Loucy (cell line): Measurements from ENCODE around the gene HTR2B.

Source experiments
- H2AFZ ChIP-seq: fragments of 200-600 bp; sonication (generic); 2 replicates; pipeline ENCODE4 v1.6.0; 2016; ENCODE audit warnings: antibody characterized with exemption, mild to moderate bottlenecking, low read length, moderate library complexity
- H3F3A ChIP-seq: fragments of 200-600 bp; 2 replicates; pipeline ENCODE4 v1.6.0; 2016; ENCODE audit warnings: antibody characterized with exemption, low read depth, mild to moderate bottlenecking
- H3K27me3 ChIP-seq: fragments of 200-600 bp; sonication (generic); 2 replicates; pipeline ENCODE4 v1.6.1; 2014; ENCODE audit warnings: low read length, mild to moderate bottlenecking; ENCODE audit not compliant: insufficient read depth, poor library complexity, severe bottlenecking
- H3K36me3 ChIP-seq: fragments of 200-600 bp; sonication (generic); 2 replicates; pipeline ENCODE4 v1.6.1; 2016; ENCODE audit warnings: low read length; ENCODE audit not compliant: insufficient read depth
- H3K4me1 ChIP-seq: fragments of 200-600 bp; sonication (generic); 2 replicates; pipeline ENCODE4 v1.5.1; 2014; ENCODE audit warnings: low read length, mild to moderate bottlenecking; ENCODE audit not compliant: insufficient read depth, poor library complexity, severe bottlenecking
- H3K4me2 ChIP-seq: fragments of 200-600 bp; sonication (generic); 2 replicates; pipeline ENCODE4 v1.6.0; 2014; ENCODE audit warnings: antibody characterized with exemption, low read length, low read depth, mild to moderate bottlenecking; ENCODE audit not compliant: poor library complexity, severe bottlenecking
- H3K4me3 ChIP-seq: fragments of 200-600 bp; sonication (generic); 2 replicates; pipeline ENCODE4 v1.5.1; 2014; ENCODE audit warnings: low read length, mild to moderate bottlenecking, mixed read lengths; ENCODE audit not compliant: poor library complexity, severe bottlenecking
- H3K79me2 ChIP-seq: fragments of 200-600 bp; sonication (generic); 2 replicates; pipeline ENCODE4 v1.6.1; 2014; ENCODE audit warnings: low read length; ENCODE audit not compliant: insufficient read depth
- H3K9ac ChIP-seq: fragments of 200-600 bp; sonication (generic); 2 replicates; pipeline ENCODE4 v1.6.0; 2014; ENCODE audit warnings: mild to moderate bottlenecking, low read depth, low read length, moderate library complexity; ENCODE audit not compliant: poor library complexity, severe bottlenecking
- H3K9me2 ChIP-seq: fragments of 200-600 bp; sonication (generic); replicated peaks from 2 replicates; pipeline ENCODE4 v1.6.1; 2016; ENCODE audit warnings: low read depth, low read length, mixed read lengths
- H3K9me3 ChIP-seq: fragments of 200-600 bp; sonication (generic); 2 replicates; pipeline ENCODE4 v1.6.1; 2014; ENCODE audit warnings: mild to moderate bottlenecking, antibody characterized with exemption, low read length, low read depth; ENCODE audit not compliant: insufficient read depth
- H4K20me1 ChIP-seq: fragments of 200-600 bp; sonication (generic); 2 replicates; pipeline ENCODE4 v1.6.0; 2014; ENCODE audit warnings: antibody characterized with exemption, low read length, mild to moderate bottlenecking; ENCODE audit not compliant: insufficient read depth, poor library complexity, severe bottlenecking
- EZH2phosphoT487 ChIP-seq: fragments of 200-600 bp; IDR thresholded peaks from 2 replicates; pipeline ENCODE4 v1.6.1; 2018; ENCODE audit warnings: antibody characterized with exemption, mild to moderate bottlenecking, moderate library complexity, borderline replicate concordance
- TF ChIP-seq, protein P1 (sequence below): fragments of 200-600 bp; sonication (generic); conservative IDR thresholded peaks from 2 replicates; pipeline ENCODE4 v1.5.1; 2014; ENCODE audit warnings: mild to moderate bottlenecking, antibody characterized with exemption, low read length

Gene HTR2B

DNA sequence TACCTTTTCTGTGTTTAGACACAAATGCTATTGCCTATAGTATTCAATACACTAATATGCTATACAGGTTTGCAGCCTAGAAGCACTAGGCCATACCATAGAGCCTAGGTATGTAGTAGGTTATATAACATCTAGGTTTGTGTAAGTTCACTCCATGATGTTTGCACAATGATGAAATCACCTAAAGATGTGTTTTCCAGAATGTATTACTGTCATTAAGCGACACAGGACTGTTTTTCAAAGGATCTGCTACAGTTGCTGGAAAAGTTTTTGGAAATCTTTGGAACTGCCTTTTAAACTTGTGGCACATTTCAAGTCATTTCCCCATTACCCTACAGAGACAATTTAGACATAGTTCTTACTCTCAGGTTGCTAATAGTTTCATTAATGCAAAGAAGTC lies 58.9 kb downstream of the HTR2B start:
- TF ChIP-seq, protein P1, sequence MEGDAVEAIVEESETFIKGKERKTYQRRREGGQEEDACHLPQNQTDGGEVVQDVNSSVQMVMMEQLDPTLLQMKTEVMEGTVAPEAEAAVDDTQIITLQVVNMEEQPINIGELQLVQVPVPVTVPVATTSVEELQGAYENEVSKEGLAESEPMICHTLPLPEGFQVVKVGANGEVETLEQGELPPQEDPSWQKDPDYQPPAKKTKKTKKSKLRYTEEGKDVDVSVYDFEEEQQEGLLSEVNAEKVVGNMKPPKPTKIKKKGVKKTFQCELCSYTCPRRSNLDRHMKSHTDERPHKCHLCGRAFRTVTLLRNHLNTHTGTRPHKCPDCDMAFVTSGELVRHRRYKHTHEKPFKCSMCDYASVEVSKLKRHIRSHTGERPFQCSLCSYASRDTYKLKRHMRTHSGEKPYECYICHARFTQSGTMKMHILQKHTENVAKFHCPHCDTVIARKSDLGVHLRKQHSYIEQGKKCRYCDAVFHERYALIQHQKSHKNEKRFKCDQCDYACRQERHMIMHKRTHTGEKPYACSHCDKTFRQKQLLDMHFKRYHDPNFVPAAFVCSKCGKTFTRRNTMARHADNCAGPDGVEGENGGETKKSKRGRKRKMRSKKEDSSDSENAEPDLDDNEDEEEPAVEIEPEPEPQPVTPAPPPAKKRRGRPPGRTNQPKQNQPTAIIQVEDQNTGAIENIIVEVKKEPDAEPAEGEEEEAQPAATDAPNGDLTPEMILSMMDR, result no peak
- no peak for TF ChIP-seq EZH2phosphoT487
- H3F3A ChIP-seq, result no peaks in the 10 kb centered on the region
- H3K27me3 ChIP-seq, result no peaks in the 10 kb centered on the region
- no peaks in the 10 kb centered on the region for H3K4me1 ChIP-seq
- H3K4me3 ChIP-seq, result no peak overlapping the region
- H3K9me3 ChIP-seq, result no peaks in the 10 kb centered on the region
- no peaks in the 10 kb centered on the region for H4K20me1 ChIP-seq
- no peak overlapping the region for H3K4me2 ChIP-seq
- H2AFZ ChIP-seq, result no peak overlapping the region
- no peak overlapping the region for H3K9ac ChIP-seq
- peaks cover 28% of the 10 kb centered on the region; the same call in 1 of the 2 replicates for H3K79me2 ChIP-seq
- H3K9me2 ChIP-seq, result no peaks in the 10 kb centered on the region
- peaks cover 90% of the 10 kb centered on the region for H3K36me3 ChIP-seq

DNA sequence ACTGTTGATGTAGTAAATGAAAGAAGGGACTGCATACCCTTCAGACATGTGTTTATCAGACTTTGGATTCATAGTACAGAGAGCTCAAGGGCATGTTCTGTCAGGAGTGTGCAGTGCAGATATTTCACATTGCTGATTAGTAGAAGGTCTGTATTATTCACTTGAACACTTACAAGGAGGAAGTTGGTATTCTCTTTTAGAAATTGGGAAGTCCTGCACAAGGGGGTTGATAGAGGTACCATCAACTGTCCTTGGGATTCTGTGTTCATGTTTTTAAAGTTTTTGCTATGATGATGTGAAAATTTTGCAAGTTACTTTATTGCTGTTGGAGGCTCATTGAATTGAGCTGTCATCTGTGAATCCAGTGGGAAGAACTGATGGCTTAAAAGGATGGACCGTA lies 61.5 kb downstream of the HTR2B start:
- Histone ChIP-seq H2AFZ (no peak overlapping the region), H3K27me3 (no peaks in the 10 kb centered on the region), H3K4me3 (no peak overlapping the region), H3K9me3 (no peaks in the 10 kb centered on the region), H3F3A (no peaks in the 10 kb centered on the region), H3K9me2 (no peaks in the 10 kb centered on the region), H3K4me2 (no peak overlapping the region), H4K20me1 (peaks cover 24% of the 10 kb centered on the region), H3K79me2 (peaks cover 54% of the 10 kb centered on the region), H3K4me1 (peaks cover 24% of the 10 kb centered on the region), H3K36me3 (peaks cover 68% of the 10 kb centered on the region), H3K9ac (no peak overlapping the region)
- TF ChIP-seq, protein P1, result no peak
- TF ChIP-seq EZH2phosphoT487, result no peak

DNA sequence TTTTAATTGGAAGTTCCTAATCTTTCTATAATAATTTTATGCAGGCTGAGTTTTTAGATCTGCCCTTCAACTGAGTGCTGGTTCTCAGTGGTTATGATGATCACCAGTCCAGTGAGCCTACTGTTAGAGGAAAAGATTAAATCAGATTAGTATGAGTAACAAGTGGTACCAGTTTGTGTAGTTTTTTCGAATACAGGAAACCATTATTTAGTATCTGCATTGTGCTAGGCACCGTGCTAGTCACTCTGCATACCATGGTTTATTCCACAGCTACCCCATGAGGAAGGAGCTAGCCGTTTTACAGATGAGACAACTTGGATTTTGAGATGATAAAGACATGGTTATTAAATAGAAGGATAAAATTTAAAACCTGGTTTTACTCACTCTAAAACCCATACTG lies 62.1 kb downstream of the HTR2B start:
- Histone ChIP-seq H3F3A (no peaks in the 10 kb centered on the region), H3K4me3 (no peak overlapping the region), H3K27me3 (no peaks in the 10 kb centered on the region), H2AFZ (no peak overlapping the region), H3K4me1 (peaks cover 30% of the 10 kb centered on the region), H3K9me3 (no peaks in the 10 kb centered on the region), H3K36me3 (peaks cover 62% of the 10 kb centered on the region), H3K9me2 (no peaks in the 10 kb centered on the region), H4K20me1 (peaks cover 30% of the 10 kb centered on the region), H3K79me2 (peaks cover 59% of the 10 kb centered on the region), H3K9ac (no peak overlapping the region), H3K4me2 (no peak overlapping the region)
- TF ChIP-seq, protein P1, result no peak
- no peak for TF ChIP-seq EZH2phosphoT487
